Measurements from ENCODE around the gene KRT72. TPM values are rescaled to one million over a fixed set of nuclear protein-coding genes. Genes with fewer than 3 reads are reported as not detected.

The KRT72 gene
- total RNA-seq, 1 experiment from 2014 or later = not detected

- WGBS (ENCODE audit: extremely low coverage, insufficient read length, low lambda C conversion rate) = no CpG with 5 or more reads among the region's 3 CpGs
- no peak overlapping the region for H4K5ac ChIP-seq (ENCODE audit: insufficient read length, low read depth, low read length)
- no peak overlapping the region for H2AFZ ChIP-seq (ENCODE audit: low read length)
- Mint-ChIP-seq H3K27ac (no peak overlapping the region), H3K4me1 (peaks cover 10 to 12% of the 10 kb centered on the region in 2 experiments), H3K27me3 (ENCODE audit: low read depth) (peaks cover 7% of the 10 kb centered on the region), H3K9me3 (no peaks in the 10 kb centered on the region), H3K4me3 (no peak overlapping the region), H3K36me3 (ENCODE audit: insufficient read depth in 1 of 3, low read depth in 3 of 3) (no peaks in the 10 kb centered on the region)
- H3K18ac ChIP-seq (ENCODE audit: insufficient read length, low read depth, low read length) = no peak overlapping the region
- no peak overlapping the region for H2BK15ac ChIP-seq (ENCODE audit: low read depth, low read length)
- H4K8ac ChIP-seq (replicated peaks; ENCODE audit: insufficient read length, low read depth, low read length) = no peak overlapping the region
- H3K27me3 ChIP-seq (ENCODE audit: insufficient read depth, low read length) = no peaks in the 10 kb centered on the region
- no peak for DNase-seq
- H3K79me2 ChIP-seq (ENCODE audit: insufficient read depth, low read length) = no peaks in the 10 kb centered on the region
- no peak overlapping the region for H3K14ac ChIP-seq (ENCODE audit: insufficient read depth, low read length)
- no peak overlapping the region for H3K27ac ChIP-seq (ENCODE audit: insufficient read length, low read depth, low read length)
- no peak overlapping the region for H3T11ph ChIP-seq (ENCODE audit: low read length)
- no peaks in the 10 kb centered on the region for H4K20me1 ChIP-seq (ENCODE audit: control insufficient read depth, insufficient read depth, insufficient read length)
- H2BK12ac ChIP-seq (ENCODE audit: insufficient read length, low read depth, low read length) = no peak overlapping the region
- no peak overlapping the region for H2AK5ac ChIP-seq (ENCODE audit: insufficient read length, low read length)
- H3K4me1 ChIP-seq (ENCODE audit: insufficient read depth, low read length) = no peaks in the 10 kb centered on the region
- no peaks in the 10 kb centered on the region for H3K23me2 ChIP-seq (ENCODE audit: insufficient read length, low read depth, low read length, poor library complexity, severe bottlenecking)
- no peak overlapping the region for H2BK20ac ChIP-seq (ENCODE audit: low read depth, low read length, poor library complexity, severe bottlenecking)
- no peaks in the 10 kb centered on the region for H3K9me3 ChIP-seq (ENCODE audit: control insufficient read depth, low read depth, low read length)
- no peak overlapping the region for H3K9ac ChIP-seq (ENCODE audit: extremely low read depth, insufficient read length, low read length)
- no peak for TF ChIP-seq CTCF (conservative IDR thresholded peaks at IDR 0.05)
- no peak overlapping the region for H3K4ac ChIP-seq (ENCODE audit: low read depth, low read length)
- no peak overlapping the region for H4K91ac ChIP-seq (ENCODE audit: insufficient read length, low read depth, low read length)
- H3K79me1 ChIP-seq (ENCODE audit: insufficient read depth, low read depth, low read length, poor library complexity, severe bottlenecking) = no peaks in the 10 kb centered on the region
- no peak overlapping the region for H2BK120ac ChIP-seq (ENCODE audit: low read depth, low read length, poor library complexity, severe bottlenecking)
- H3K4me2 ChIP-seq (ENCODE audit: insufficient read depth, insufficient read length, low read length) = no peak overlapping the region
- H3K56ac ChIP-seq (ENCODE audit: insufficient read length, low read depth, low read length) = no peak overlapping the region
- H2BK5ac ChIP-seq (ENCODE audit: insufficient read length, low read length) = no peak overlapping the region
- H3K23ac ChIP-seq (ENCODE audit: insufficient read length, low read depth, low read length) = no peak overlapping the region
Measured at GRCh38 chr12:52578469-52578868, 22.8 kb downstream of the KRT72 start.

All from H9 (cell line).